Prostate gland (tissue), 2 donors: Measurements from ENCODE around the gene WDR90. TPM values are rescaled to one million over a fixed set of nuclear protein-coding genes. Genes with fewer than 3 reads are reported as not detected.

Experiments
- DNase-seq: peaks from one replicate; pipeline ENCODE4 v3.0.0-alpha.2; 2019; ENCODE audit warnings: low spot score
- H3K27ac ChIP-seq, 2 donors: fragments of 200-600 bp; sonication (generic); 2 replicates each; pipeline ENCODE4 v1.5.1; 2017 to 2019
- H3K27me3 ChIP-seq: fragments of 200-600 bp; sonication (generic); replicated peaks from 2 replicates; pipeline ENCODE4 v1.5.1; 2019; ENCODE audit not compliant: insufficient read depth
- H3K36me3 ChIP-seq, 2 donors: fragments of 200-600 bp; sonication (generic); 1 replicate in 1 of 2; 2 replicates in 1 of 2; pipeline versions ENCODE4 v1.5.1 to v1.8.1; 2017 to 2019
- H3K4me1 ChIP-seq: fragments of 200-600 bp; sonication (generic); replicated peaks from 2 replicates; pipeline ENCODE4 v1.5.1; 2019
- H3K4me3 ChIP-seq, 2 donors: fragments of 200-600 bp; sonication (generic); 2 replicates each; pipeline ENCODE4 v1.5.1; 2017 to 2019
- H3K9me3 ChIP-seq: fragments of 200-600 bp; sonication (generic); 2 replicates; pipeline ENCODE4 v1.5.1; 2017
- CTCF ChIP-seq, 4 experiments: fragments of 200-600 bp in 2 of 4; fragments of 450-650 bp in 2 of 4; sonication (generic) in 2 of 4; IDR thresholded peaks; 1 replicate in 3 of 4; 2 replicates in 1 of 4; pipeline ENCODE4 v1.5.1; 2016 to 2019; ENCODE audit warnings: antibody characterized with exemption in 4 of 4, mild to moderate bottlenecking in 2 of 4, moderate library complexity in 2 of 4
- POLR2A ChIP-seq: fragments of 450-650 bp; IDR thresholded peaks from one replicate; pipeline ENCODE4 v1.6.1; 2016; ENCODE audit warnings: antibody characterized with exemption, mild to moderate bottlenecking
- POLR2AphosphoS5 ChIP-seq: sonication (generic); formaldehyde crosslinking; IDR thresholded peaks from one replicate; pipeline ENCODE4 v1.6.1; 2017; ENCODE audit warnings: antibody characterized with exemption
- whole genome bisulfite sequencing: methylation state at CpG from one replicate; pipeline ENCODE4 v1.1.5; 2018; 5-methylcytosine and 5-hydroxymethylcytosine counted together
- intact Hi-C: fragments of 100-400 bp; cut with DNase I; formaldehyde crosslinking; loops from one replicate; pipeline ENCODE4 v1.14.2; 2022
- total RNA-seq, 2 donors: library from RNA; depleted of rRNA; stranded (reverse); fragments of >200 nt; gene quantifications; one replicate each; pipeline ENCODE4 v1.1.0, GENCODE V29; 2016

The WDR90 gene
- total RNA-seq, 2 donors from 2014 or later, result 36.8 to 60.4 TPM

DNA sequence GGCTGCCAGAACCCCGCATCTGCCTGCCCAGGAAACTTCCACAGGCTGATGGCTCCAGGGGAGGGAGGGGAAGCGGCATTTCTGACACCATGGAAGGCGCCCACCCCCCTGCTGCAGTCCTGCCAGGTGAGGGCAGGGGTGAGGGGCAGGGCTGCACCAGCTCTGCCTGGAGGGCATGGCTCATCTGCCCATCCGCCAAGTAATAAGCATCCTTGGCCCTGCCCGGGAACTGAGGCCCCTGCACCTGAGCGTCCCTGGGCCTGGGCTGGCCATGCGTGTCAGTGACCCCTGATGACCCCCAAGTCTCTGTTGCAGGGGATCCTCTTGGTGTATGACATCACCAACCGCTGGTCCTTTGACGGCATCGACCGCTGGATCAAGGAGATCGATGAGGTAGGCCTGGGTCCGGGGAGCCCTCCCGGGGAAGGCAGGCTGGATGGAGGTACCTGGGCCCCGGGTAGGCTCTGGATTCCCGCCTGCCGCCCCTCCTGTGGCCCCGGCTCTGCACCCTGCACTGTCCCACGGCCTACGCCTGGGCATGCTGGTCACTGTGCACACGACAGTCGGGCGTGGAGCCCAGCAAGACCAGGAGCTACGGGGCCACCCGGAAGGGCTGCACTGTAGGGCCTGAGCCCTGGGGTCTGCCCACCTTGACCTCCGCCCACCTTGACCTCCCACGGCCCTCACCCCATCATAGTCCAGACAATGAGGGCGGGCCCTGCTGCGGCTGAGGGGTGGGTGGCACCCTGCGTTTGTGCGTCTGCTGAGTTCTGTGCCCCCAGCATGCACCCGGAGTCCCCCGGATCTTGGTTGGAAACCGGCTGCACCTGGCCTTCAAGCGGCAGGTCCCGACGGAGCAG lies 23.8 kb upstream of the WDR90 start:
- Histone ChIP-seq H3K27ac (no peak overlapping the region), H3K36me3 (peaks cover 0 to 3% of the 10 kb centered on the region in 2 donors), H3K4me3 (no peak overlapping the region), H3K27me3 (no peaks in the 10 kb centered on the region), H3K4me1 (peaks cover 9% of the 10 kb centered on the region), H3K9me3 (no peaks in the 10 kb centered on the region)
- no peak for TF ChIP-seq CTCF (IDR thresholded peaks at IDR 0.05)
- TF ChIP-seq POLR2AphosphoS5, result no peak
- no peak for TF ChIP-seq POLR2A
- WGBS, result 92% methylated on average over 36 of the region's 37 CpGs
- DNase-seq, result no peak
- intact Hi-C loops, result no loop called here

GRCh38 chr16:625977-626765 lies 23.0 kb upstream of the WDR90 start:
- Histone ChIP-seq H3K4me1 (peaks cover 7% of the 10 kb centered on the region), H3K9me3 (no peaks in the 10 kb centered on the region), H3K27me3 (no peaks in the 10 kb centered on the region), H3K27ac (no peak overlapping the region), H3K4me3 (no peak overlapping the region), H3K36me3 (peaks cover 0 to 3% of the 10 kb centered on the region in 2 donors)
- whole genome bisulfite sequencing, result 96% methylated on average over 32 of the region's 35 CpGs
- intact Hi-C loops, result no loop called here
- no peak for DNase-seq
- TF ChIP-seq CTCF (IDR thresholded peaks at IDR 0.05) (no peak), POLR2AphosphoS5 (no peak), POLR2A (no peak)

- 91% methylated on average over 29 of the region's 29 CpGs for WGBS
- intact Hi-C loops, result no loop called here
- H3K4me1 ChIP-seq, result peaks cover 6% of the 10 kb centered on the region
- no peak overlapping the region for H3K27ac ChIP-seq
- no peak for TF ChIP-seq POLR2A
- no peak for TF ChIP-seq CTCF (IDR thresholded peaks at IDR 0.05)
- no peak for TF ChIP-seq POLR2AphosphoS5
- H3K9me3 ChIP-seq, result no peaks in the 10 kb centered on the region
- H3K4me3 ChIP-seq, result no peak overlapping the region
- H3K36me3 ChIP-seq, result peaks cover 0 to 3% of the 10 kb centered on the region in 2 donors
- H3K27me3 ChIP-seq, result no peaks in the 10 kb centered on the region
- DNase-seq, result no peak
Measured at GRCh38 chr16:626787-627453, 22.2 kb upstream of the WDR90 start.

DNA sequence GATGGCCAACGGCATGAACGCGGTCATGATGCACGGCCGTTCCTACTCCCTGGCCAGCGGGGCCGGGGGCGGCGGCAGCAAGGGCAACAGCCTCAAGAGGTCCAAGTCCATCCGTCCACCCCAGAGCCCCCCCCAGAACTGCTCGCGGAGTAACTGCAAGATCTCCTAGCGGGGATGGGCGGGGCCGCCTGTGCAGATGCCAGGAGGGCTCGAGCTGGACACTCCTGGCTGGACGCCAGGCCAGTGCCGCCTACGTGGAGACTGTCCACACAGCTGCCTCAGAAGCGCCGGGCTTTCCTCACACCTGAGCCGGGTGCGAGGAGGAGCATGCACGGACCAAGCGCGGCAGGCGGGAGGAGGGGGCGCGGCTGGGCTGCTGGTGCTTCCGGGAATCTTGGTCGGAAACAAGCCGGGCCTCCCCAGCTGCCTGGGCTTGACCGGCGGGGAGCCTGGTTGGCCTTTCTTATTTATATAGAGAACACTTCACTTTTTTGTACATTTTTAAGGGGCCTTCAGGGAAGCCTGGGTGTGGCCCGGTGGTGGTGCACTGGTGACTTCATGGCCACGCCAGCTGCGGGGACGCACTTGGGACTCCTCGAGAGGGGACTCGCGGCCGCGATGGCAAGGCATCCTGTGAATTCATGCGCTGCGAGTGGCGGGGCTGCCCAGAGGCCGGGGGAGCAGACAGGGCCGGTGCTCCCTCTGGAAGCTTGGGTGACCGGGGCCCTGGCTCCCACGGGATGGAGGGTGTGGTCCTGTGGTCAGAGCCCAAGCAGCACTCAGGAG lies 21.5 kb upstream of the WDR90 start:
- no peak for DNase-seq
- Histone ChIP-seq H3K27ac (no peak overlapping the region), H3K4me1 (no peaks in the 10 kb centered on the region), H3K27me3 (no peaks in the 10 kb centered on the region), H3K9me3 (no peaks in the 10 kb centered on the region), H3K36me3 (peaks cover 0 to 3% of the 10 kb centered on the region in 2 donors), H3K4me3 (no peak overlapping the region)
- TF ChIP-seq POLR2AphosphoS5 (no peak), CTCF (IDR thresholded peaks at IDR 0.05) (no peak), POLR2A (no peak)
- intact Hi-C loops, result no loop called here
- WGBS, result 77% methylated on average over 46 of the region's 50 CpGs
